Renal cortical epithelial cell (primary cell): ENCODE measurements around the gene PPP1R2. TPM values are rescaled to one million over a fixed set of nuclear protein-coding genes. Genes with fewer than 3 reads are reported as not detected.

Experiments
- total RNA-seq: library from RNA; depleted of rRNA; stranded (reverse); fragments of >200 nt; gene quantifications from 2 replicates; pipeline ENCODE4 v1.2.3, GENCODE V29; 2014

PPP1R2 gene
- total RNA-seq, 1 donor from 2014 or later = 106 TPM

Other genes starting within 250 kb of the PPP1R2 start
- 34.9 and 45.6 TPM in 2 replicates for gene ACAP2, start 100.3 kb downstream of the PPP1R2 start, total RNA-seq
- gene APOD, start 40.6 kb upstream of the PPP1R2 start, total RNA-seq = not detected in 2 replicates
- 1.1 and 4.7 TPM in 2 replicates for gene MUC20, start 177.7 kb upstream of the PPP1R2 start, total RNA-seq